SK-N-SH treated with all-trans-retinoic acid at 6 μM for 48 hours (cell line): ENCODE data around the gene GYG1.

Source experiments
- ATAC-seq: fragments of 200-7000 bp; cut with Tn5 transposase; 3 replicates; pipeline ENCODE4 v1.9.1; 2020; ENCODE audit warnings: mild to moderate bottlenecking, moderate library complexity
- ARNTL ChIP-seq: fragments of 450-650 bp; formaldehyde crosslinking; IDR thresholded peaks from 2 replicates; pipeline ENCODE4 v1.5.0; 2020; ENCODE audit warnings: low read depth, mild to moderate bottlenecking, moderate library complexity, borderline replicate concordance
- BACH2 ChIP-seq: fragments of 250-450 bp; sonication (Bioruptor Pico); IDR thresholded peaks from 2 replicates; pipeline ENCODE4 v1.9.0; 2021; ENCODE audit warnings: mild to moderate bottlenecking, borderline replicate concordance
- CREB5 ChIP-seq: fragments of 250-450 bp; sonication (Bioruptor Pico); IDR thresholded peaks from 2 replicates; pipeline ENCODE4 v1.5.1; 2020; ENCODE audit warnings: low read depth, mild to moderate bottlenecking, moderate library complexity
- CSDC2 ChIP-seq: fragments of 250-450 bp; sonication (Bioruptor Pico); IDR thresholded peaks from 2 replicates; pipeline ENCODE4 v1.5.0; 2020; ENCODE audit warnings: mild to moderate bottlenecking, moderate library complexity
- CSRNP3 ChIP-seq: fragments of 250-450 bp; sonication (Bioruptor Pico); IDR thresholded peaks from 2 replicates; pipeline ENCODE4 v1.5.1; 2021; ENCODE audit warnings: mild to moderate bottlenecking, moderate library complexity
- ESRRG ChIP-seq: fragments of 250-450 bp; sonication (Bioruptor Pico); IDR thresholded peaks from 2 replicates; pipeline ENCODE4 v1.6.1; 2021; ENCODE audit warnings: mild to moderate bottlenecking
- GLIS3 ChIP-seq: fragments of 250-450 bp; sonication (Bioruptor Pico); IDR thresholded peaks from 2 replicates; pipeline ENCODE4 v1.5.0; 2020; ENCODE audit warnings: mild to moderate bottlenecking, moderate library complexity
- ISL1 ChIP-seq: fragments of 250-450 bp; sonication (Bioruptor Pico); IDR thresholded peaks from 2 replicates; pipeline ENCODE4 v2.1.2; 2022; ENCODE audit warnings: mild to moderate bottlenecking, moderate library complexity
- OSR1 ChIP-seq: fragments of 250-450 bp; sonication (Bioruptor Pico); IDR thresholded peaks from 2 replicates; pipeline ENCODE4 v1.8.0; 2022; ENCODE audit warnings: moderate library complexity, mild to moderate bottlenecking, inconsistent platforms
- POU6F1 ChIP-seq: fragments of 250-450 bp; sonication (Bioruptor Pico); IDR thresholded peaks from 2 replicates; pipeline ENCODE4 v1.8.0; 2021; ENCODE audit warnings: low read depth, mild to moderate bottlenecking, moderate library complexity, borderline replicate concordance
- PPARA ChIP-seq: fragments of 250-450 bp; sonication (Bioruptor Pico); IDR thresholded peaks from 2 replicates; pipeline ENCODE4 v1.5.0; 2020; ENCODE audit warnings: mild to moderate bottlenecking, borderline replicate concordance
- RARB ChIP-seq: fragments of 250-450 bp; sonication (Bioruptor Pico); IDR thresholded peaks from 2 replicates; pipeline ENCODE4 v1.8.0; 2021; ENCODE audit warnings: mild to moderate bottlenecking, moderate library complexity
- SNAI2 ChIP-seq: fragments of 250-450 bp; sonication (Bioruptor Pico); IDR thresholded peaks from 2 replicates; pipeline ENCODE4 v1.5.0; 2020; ENCODE audit warnings: mild to moderate bottlenecking, moderate library complexity
- TCF4 ChIP-seq: fragments of 250-450 bp; sonication (Bioruptor Pico); IDR thresholded peaks from 2 replicates; pipeline ENCODE4 v1.8.0; 2021; ENCODE audit warnings: mild to moderate bottlenecking, moderate library complexity, borderline replicate concordance
- TSHZ2 ChIP-seq: fragments of 250-450 bp; sonication (Bioruptor Pico); IDR thresholded peaks from 2 replicates; pipeline ENCODE4 v1.5.0; 2020; ENCODE audit warnings: mild to moderate bottlenecking, moderate library complexity
- ZC3H10 ChIP-seq: fragments of 250-450 bp; sonication (Bioruptor Pico); IDR thresholded peaks from 2 replicates; pipeline ENCODE4 v1.5.1; 2021; ENCODE audit warnings: mild to moderate bottlenecking, moderate library complexity
- ZFP3 ChIP-seq: fragments of 250-450 bp; sonication (Bioruptor Pico); IDR thresholded peaks from 2 replicates; pipeline ENCODE4 v1.5.0; 2020; ENCODE audit warnings: mild to moderate bottlenecking, moderate library complexity
- ZFP30 ChIP-seq: fragments of 450-650 bp; formaldehyde crosslinking; IDR thresholded peaks from 2 replicates; pipeline ENCODE4 v1.5.0; 2022; ENCODE audit warnings: mild to moderate bottlenecking, moderate library complexity
- ZNF565 ChIP-seq: fragments of 450-650 bp; formaldehyde crosslinking; conservative IDR thresholded peaks from 2 replicates; pipeline ENCODE4 v1.5.0; 2020; ENCODE audit warnings: low read depth, mild to moderate bottlenecking, moderate library complexity
- ZNF70 ChIP-seq: fragments of 450-650 bp; formaldehyde crosslinking; IDR thresholded peaks from 2 replicates; pipeline ENCODE4 v1.5.0; 2020; ENCODE audit warnings: mild to moderate bottlenecking, moderate library complexity

Gene GYG1

GRCh38 chr3:148999806-149000205 is 8.5 kb downstream of the GYG1 start:
- TF ChIP-seq RARB (CRISPR knock-in tag) (no peak), ISL1 (CRISPR knock-in tag) (no peak), POU6F1 (CRISPR knock-in tag) (no peak)
- ATAC-seq: no peak

GRCh38 chr3:149000206-149000745 is 8.9 kb downstream of the GYG1 start:
- TF ChIP-seq RARB (CRISPR knock-in tag) (no peak), OSR1 (CRISPR knock-in tag) (no peak), ESRRG (CRISPR knock-in tag) (no peak), GLIS3 (CRISPR knock-in tag) (no peak), BACH2 (CRISPR knock-in tag) (no peak), ZNF70 (CRISPR knock-in tag) (no peak), ISL1 (CRISPR knock-in tag) (no peak), CSDC2 (CRISPR knock-in tag) (no peak), ARNTL (CRISPR knock-in tag) (no peak)
- ATAC-seq: no peak

- no peak for ATAC-seq
- TF ChIP-seq ZFP30 (CRISPR knock-in tag): no peak
These were observed 10.4 kb downstream of the GYG1 start for GRCh38 chr3:149001727-149002126.

- ATAC-seq: no peak
- TF ChIP-seq ZC3H10 (CRISPR knock-in tag): no peak
- TF ChIP-seq OSR1 (CRISPR knock-in tag): no peak
- TF ChIP-seq BACH2 (CRISPR knock-in tag): no peak
- no peak for TF ChIP-seq ESRRG (CRISPR knock-in tag)
- TF ChIP-seq ARNTL (CRISPR knock-in tag): no peak
- no peak for TF ChIP-seq POU6F1 (CRISPR knock-in tag)
- TF ChIP-seq GLIS3 (CRISPR knock-in tag): no peak
- no peak for TF ChIP-seq PPARA (CRISPR knock-in tag)
- TF ChIP-seq TSHZ2 (CRISPR knock-in tag): no peak
- no peak for TF ChIP-seq ZFP3 (CRISPR knock-in tag)
- no peak for TF ChIP-seq CREB5 (CRISPR knock-in tag)
These were observed 12.4 kb downstream of the GYG1 start for GRCh38 chr3:149003653-149004305.

- ATAC-seq: peak; percentile 25; the same call in 2 of the 3 replicates
- TF ChIP-seq RARB (CRISPR knock-in tag) (no peak), ZNF565 (CRISPR knock-in tag) (no peak), CSDC2 (CRISPR knock-in tag) (no peak), CSRNP3 (CRISPR knock-in tag) (no peak), POU6F1 (CRISPR knock-in tag) (no peak), TCF4 (CRISPR knock-in tag) (no peak), ZFP30 (CRISPR knock-in tag) (no peak), ARNTL (CRISPR knock-in tag) (no peak), CREB5 (CRISPR knock-in tag) (no peak), BACH2 (CRISPR knock-in tag) (no peak), ESRRG (CRISPR knock-in tag) (no peak), OSR1 (CRISPR knock-in tag) (no peak), SNAI2 (CRISPR knock-in tag) (no peak), ZNF70 (CRISPR knock-in tag) (no peak)
These were observed 13.3 kb downstream of the GYG1 start for GRCh38 chr3:149004622-149005021.
